ENCODE measurements around the gene SCLT1.

- no peak for TF ChIP-seq TAF1 (IDR thresholded peaks at IDR 0.05; ENCODE audit: low read depth)
- no peak for TF ChIP-seq CTCF (IDR thresholded peaks at IDR 0.05; ENCODE audit: poor library complexity, severe bottlenecking)
These were observed 255.7 kb downstream of the SCLT1 start for GRCh38 chr4:128837679-128838078.

Measured in neural cell (in vitro differentiated cells).